Suprapubic skin (tissue), 4 donors: ENCODE results near the gene ZBTB40. TPM values are rescaled to one million over a fixed set of nuclear protein-coding genes. Genes with fewer than 3 reads are reported as not detected.

Source experiments
- DNase-seq, 2 donors: peaks; one replicate each; pipeline ENCODE4 v3.0.0-alpha.2; 2019; ENCODE audit warnings: low spot score in 2 of 2
- H3K27ac ChIP-seq: fragments of 200-600 bp; sonication (generic); one replicate; pipeline ENCODE4 v1.5.1; 2019
- H3K27me3 ChIP-seq: fragments of 200-600 bp; sonication (generic); one replicate; pipeline ENCODE4 v1.5.1; 2019
- H3K36me3 ChIP-seq: fragments of 200-600 bp; sonication (generic); one replicate; pipeline ENCODE4 v1.5.1; 2019
- H3K4me1 ChIP-seq: fragments of 200-600 bp; sonication (generic); one replicate; pipeline ENCODE4 v1.5.1; 2019
- H3K4me3 ChIP-seq: fragments of 200-600 bp; sonication (generic); one replicate; pipeline ENCODE4 v1.5.1; 2019; ENCODE audit warnings: mild to moderate bottlenecking
- H3K9me3 ChIP-seq: fragments of 200-600 bp; sonication (generic); one replicate; pipeline ENCODE4 v1.5.1; 2019
- EP300 ChIP-seq: sonication (generic); formaldehyde crosslinking; IDR thresholded peaks from one replicate; pipeline ENCODE4 v1.6.1; 2017; ENCODE audit warnings: antibody characterized with exemption
- POLR2A ChIP-seq, 2 donors: fragments of 450-650 bp; IDR thresholded peaks; one replicate each; pipeline ENCODE4 v1.6.1; 2017; ENCODE audit warnings: antibody characterized with exemption in 2 of 2, mild to moderate bottlenecking in 2 of 2, moderate library complexity in 2 of 2
- POLR2AphosphoS5 ChIP-seq, 3 donors: sonication (generic); formaldehyde crosslinking; IDR thresholded peaks; one replicate each; pipeline ENCODE4 v1.6.1; 2017; ENCODE audit warnings: antibody characterized with exemption in 3 of 3
- WGBS: methylation state at CpG from one replicate; pipeline ENCODE4 v1.1.5; 2018; 5-methylcytosine and 5-hydroxymethylcytosine counted together
- total RNA-seq, 4 donors: library from RNA; depleted of rRNA; stranded (reverse); fragments of >200 nt; gene quantifications; one replicate each; pipeline ENCODE4 v1.1.0, GENCODE V29; 2016
- TF ChIP-seq, protein P1 (sequence below), 2 donors: fragments of 200-600 bp in 1 of 2; fragments of 450-650 bp in 1 of 2; sonication (generic) in 1 of 2; IDR thresholded peaks; one replicate each; pipeline ENCODE4 v1.5.1; 2016 to 2019; ENCODE audit warnings: antibody characterized with exemption in 2 of 2, mild to moderate bottlenecking in 1 of 2, moderate library complexity in 1 of 2

ZBTB40 gene
- total RNA-seq, 4 donors from 2014 or later: 12.7 to 36.0 (median 17.5) TPM

GRCh38 chr1:22531251-22531650 lies 79.6 kb downstream of the ZBTB40 start:
- no peak overlapping the region for H3K27ac ChIP-seq
- no peaks in the 10 kb centered on the region for H3K9me3 ChIP-seq
- no peaks in the 10 kb centered on the region for H3K27me3 ChIP-seq
- WGBS: 83% methylated on average over 6 of the region's 6 CpGs
- no peak overlapping the region for H3K4me3 ChIP-seq
- DNase-seq: no peak
- H3K36me3 ChIP-seq: peaks cover 23% of the 10 kb centered on the region
- peaks cover 9% of the 10 kb centered on the region for H3K4me1 ChIP-seq
- no peak for TF ChIP-seq POLR2A (IDR thresholded peaks at IDR 0.05)
- no peak for TF ChIP-seq POLR2AphosphoS5 (IDR thresholded peaks at IDR 0.05)
- TF ChIP-seq EP300: no peak
- TF ChIP-seq, protein P1, sequence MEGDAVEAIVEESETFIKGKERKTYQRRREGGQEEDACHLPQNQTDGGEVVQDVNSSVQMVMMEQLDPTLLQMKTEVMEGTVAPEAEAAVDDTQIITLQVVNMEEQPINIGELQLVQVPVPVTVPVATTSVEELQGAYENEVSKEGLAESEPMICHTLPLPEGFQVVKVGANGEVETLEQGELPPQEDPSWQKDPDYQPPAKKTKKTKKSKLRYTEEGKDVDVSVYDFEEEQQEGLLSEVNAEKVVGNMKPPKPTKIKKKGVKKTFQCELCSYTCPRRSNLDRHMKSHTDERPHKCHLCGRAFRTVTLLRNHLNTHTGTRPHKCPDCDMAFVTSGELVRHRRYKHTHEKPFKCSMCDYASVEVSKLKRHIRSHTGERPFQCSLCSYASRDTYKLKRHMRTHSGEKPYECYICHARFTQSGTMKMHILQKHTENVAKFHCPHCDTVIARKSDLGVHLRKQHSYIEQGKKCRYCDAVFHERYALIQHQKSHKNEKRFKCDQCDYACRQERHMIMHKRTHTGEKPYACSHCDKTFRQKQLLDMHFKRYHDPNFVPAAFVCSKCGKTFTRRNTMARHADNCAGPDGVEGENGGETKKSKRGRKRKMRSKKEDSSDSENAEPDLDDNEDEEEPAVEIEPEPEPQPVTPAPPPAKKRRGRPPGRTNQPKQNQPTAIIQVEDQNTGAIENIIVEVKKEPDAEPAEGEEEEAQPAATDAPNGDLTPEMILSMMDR (IDR thresholded peaks at IDR 0.05): no peak

DNA sequence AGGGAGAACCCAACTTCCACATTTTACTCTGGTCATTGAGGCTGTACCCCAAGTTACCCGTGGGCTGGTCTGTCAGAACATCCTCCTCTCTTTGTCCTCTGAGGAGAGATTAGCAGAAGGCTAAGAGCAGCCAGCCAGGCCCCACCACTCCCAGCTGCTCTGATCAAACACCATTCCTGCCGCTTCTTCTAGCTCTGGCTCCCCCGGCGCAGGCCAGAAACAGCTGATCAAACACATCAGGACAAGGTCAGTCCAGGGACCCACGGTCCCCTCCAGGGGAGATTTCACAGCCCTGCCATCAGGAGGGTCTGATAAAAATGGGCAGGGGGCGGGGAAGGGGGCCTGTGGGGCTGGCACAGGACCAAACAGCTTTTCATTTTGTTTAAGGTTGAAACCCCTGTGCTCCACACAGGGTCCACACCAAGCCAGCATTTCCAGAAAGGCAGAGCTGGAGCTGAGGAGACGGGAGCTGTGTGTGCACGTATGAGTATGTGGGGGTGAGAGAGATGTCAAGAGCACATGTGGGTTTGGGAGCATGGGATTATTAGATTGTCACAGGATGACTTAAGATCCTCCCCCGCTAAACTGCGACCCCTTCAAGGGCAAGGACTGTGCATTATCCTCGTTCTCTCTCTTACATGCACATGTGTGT lies 81.7 kb downstream of the ZBTB40 start:
- peaks cover 9% of the 10 kb centered on the region for H3K4me1 ChIP-seq
- no peak for DNase-seq
- TF ChIP-seq POLR2A (IDR thresholded peaks at IDR 0.05): no peak
- no peak overlapping the region for H3K4me3 ChIP-seq
- H3K36me3 ChIP-seq: peaks cover 3% of the 10 kb centered on the region
- WGBS: 94% methylated on average over 11 of the region's 11 CpGs
- no peak overlapping the region for H3K27ac ChIP-seq
- no peaks in the 10 kb centered on the region for H3K27me3 ChIP-seq
- H3K9me3 ChIP-seq: no peaks in the 10 kb centered on the region

GRCh38 chr1:22534951-22535350 lies 83.3 kb downstream of the ZBTB40 start:
- 95% methylated on average over 4 of the region's 4 CpGs for WGBS
- TF ChIP-seq POLR2A (IDR thresholded peaks at IDR 0.05) (no peak), POLR2AphosphoS5 (IDR thresholded peaks at IDR 0.05) (no peak), EP300 (no peak)
- TF ChIP-seq, protein P1 (IDR thresholded peaks at IDR 0.05): no peak
- H3K9me3 ChIP-seq: no peaks in the 10 kb centered on the region
- H3K27me3 ChIP-seq: no peaks in the 10 kb centered on the region
- no peak overlapping the region for H3K27ac ChIP-seq
- H3K4me3 ChIP-seq: no peak overlapping the region
- H3K4me1 ChIP-seq: peaks cover 8% of the 10 kb centered on the region
- DNase-seq: no peak
- H3K36me3 ChIP-seq: no peaks in the 10 kb centered on the region

- Histone ChIP-seq H3K27ac (no peak overlapping the region), H3K4me1 (peaks cover 3% of the 10 kb centered on the region), H3K36me3 (no peaks in the 10 kb centered on the region), H3K27me3 (no peaks in the 10 kb centered on the region), H3K4me3 (no peak overlapping the region), H3K9me3 (no peaks in the 10 kb centered on the region)
- TF ChIP-seq POLR2A (IDR thresholded peaks at IDR 0.05) (no peak), POLR2AphosphoS5 (IDR thresholded peaks at IDR 0.05) (no peak), EP300 (no peak)
- TF ChIP-seq, protein P1 (IDR thresholded peaks at IDR 0.05): no peak
- DNase-seq: no peak
- 78% methylated on average over 4 of the region's 6 CpGs for WGBS
Measured at GRCh38 chr1:22535399-22535798, 83.7 kb downstream of the ZBTB40 start.

- WGBS: 91% methylated on average over 7 of the region's 7 CpGs
- no peaks in the 10 kb centered on the region for H3K4me1 ChIP-seq
- H3K27ac ChIP-seq: no peak overlapping the region
- DNase-seq: no peak
- no peak overlapping the region for H3K4me3 ChIP-seq
- no peaks in the 10 kb centered on the region for H3K36me3 ChIP-seq
- no peaks in the 10 kb centered on the region for H3K27me3 ChIP-seq
- TF ChIP-seq POLR2A (IDR thresholded peaks at IDR 0.05) (no peak), EP300 (no peak), POLR2AphosphoS5 (IDR thresholded peaks at IDR 0.05) (no peak)
- TF ChIP-seq, protein P1 (IDR thresholded peaks at IDR 0.05): no peak
- no peaks in the 10 kb centered on the region for H3K9me3 ChIP-seq
Measured at GRCh38 chr1:22536506-22536905, 84.9 kb downstream of the ZBTB40 start.
